PC-3 (cell line): ENCODE results near the gene RPS6KA6. TPM values are rescaled to one million over a fixed set of nuclear protein-coding genes. Genes with fewer than 3 reads are reported as not detected.

Experiments
- ATAC-seq: fragments of 200-7000 bp; cut with Tn5 transposase; 2 replicates; pipeline ENCODE4 v1.9.1; 2020; ENCODE audit warnings: mild to moderate bottlenecking, moderate library complexity
- BruUV-seq: library from RNA; stranded (reverse); fragments of 400-500 nt; replicated peaks from 2 replicates; lab custom pipeline; 2021; lab: Mats Ljungman, UMichigan
- CTCF ChIA-PET: fragments of 300-600 bp; sonication (Branson Sonifier 250); formaldehyde crosslinking; loops from one replicate; lab custom pipeline; 2022; ENCODE audit warnings: antibody characterized with exemption; lab: Charles Lee
- POLR2A ChIA-PET: fragments of 300-600 bp; sonication (Branson Sonifier 250); formaldehyde crosslinking; loops from one replicate; lab custom pipeline; 2022; ENCODE audit warnings: antibody characterized with exemption; ENCODE audit not compliant: unreplicated experiment; lab: Charles Lee
- DNase-seq: peaks from one replicate; pipeline ENCODE4 v3.0.0-alpha.2; 2015
- H2AFZ ChIP-seq: fragments of 300-600 bp; sonication (generic); 2 replicates; pipeline ENCODE4 v1.6.0; 2016; ENCODE audit warnings: antibody characterized with exemption, low read length
- H3F3A ChIP-seq: fragments of 300-600 bp; sonication (generic); one replicate; pipeline ENCODE4 v1.6.0; 2017; ENCODE audit warnings: antibody characterized with exemption, low read length, control low read depth, mild to moderate bottlenecking; ENCODE audit not compliant: unreplicated experiment
- H3K27ac ChIP-seq: fragments of 300-600 bp; sonication (generic); 2 replicates; pipeline ENCODE4 v1.5.1; 2016; ENCODE audit warnings: mild to moderate bottlenecking, low read length
- H3K27me3 ChIP-seq: fragments of 300-600 bp; sonication (generic); 2 replicates; pipeline ENCODE4 v1.6.1; 2016; ENCODE audit warnings: low read length, mixed read lengths
- H3K36me3 ChIP-seq: fragments of 300-600 bp; sonication (generic); 2 replicates; pipeline ENCODE4 v1.6.1; 2016; ENCODE audit warnings: low read depth, mixed run types, low read length, mixed read lengths
- H3K4me1 ChIP-seq: fragments of 300-600 bp; sonication (generic); 2 replicates; pipeline ENCODE4 v1.5.1; 2016; ENCODE audit warnings: low read length; ENCODE audit not compliant: insufficient read depth
- H3K4me2 ChIP-seq: fragments of 300-600 bp; sonication (generic); 2 replicates; pipeline ENCODE4 v1.6.0; 2016; ENCODE audit warnings: low read length
- H3K4me3 ChIP-seq: fragments of 300-600 bp; sonication (generic); 2 replicates; pipeline ENCODE4 v1.5.1; 2016; ENCODE audit warnings: mild to moderate bottlenecking, low read length, mixed read lengths
- H3K79me2 ChIP-seq: fragments of 300-600 bp; sonication (generic); 2 replicates; pipeline ENCODE4 v1.6.1; 2017; ENCODE audit warnings: low read length, mixed read lengths
- H3K9ac ChIP-seq: fragments of 300-600 bp; sonication (generic); 2 replicates; pipeline ENCODE4 v1.6.0; 2016; ENCODE audit warnings: mild to moderate bottlenecking, low read length
- H3K9me2 ChIP-seq: fragments of 300-600 bp; sonication (generic); replicated peaks from 2 replicates; pipeline ENCODE4 v1.6.1; 2016; ENCODE audit warnings: mixed run types, low read length, mixed read lengths
- H3K9me3 ChIP-seq: fragments of 300-600 bp; sonication (generic); 2 replicates; pipeline ENCODE4 v1.6.1; 2016; ENCODE audit warnings: low read length, mixed read lengths
- H4K20me1 ChIP-seq: fragments of 300-600 bp; sonication (generic); 2 replicates; pipeline ENCODE4 v1.6.1; 2016; ENCODE audit warnings: low read length, mixed read lengths
- EZH2 ChIP-seq: fragments of 300-600 bp; sonication (generic); IDR thresholded peaks from one replicate; pipeline ENCODE4 v1.6.1; 2017; ENCODE audit warnings: antibody characterized with exemption, mild to moderate bottlenecking, low read length; ENCODE audit not compliant: unreplicated experiment
- EZH2phosphoT487 ChIP-seq: fragments of 300-600 bp; sonication (generic); IDR thresholded peaks from 2 replicates; pipeline ENCODE4 v1.6.1; 2018; ENCODE audit warnings: mild to moderate bottlenecking, antibody characterized with exemption, low read length, borderline replicate concordance
- intact Hi-C: fragments of 100-400 bp; cut with micrococcal nuclease; formaldehyde crosslinking; loops from 2 replicates; pipeline ENCODE4 v1.9.0; 2023
- total RNA-seq: library from RNA; depleted of rRNA; stranded (reverse); fragments of >200 nt; gene quantifications from 2 replicates; pipeline ENCODE4 v1.2.3, GENCODE V29; 2014
- TF ChIP-seq, protein P1 (sequence below): fragments of 300-600 bp; sonication (generic); conservative IDR thresholded peaks from 2 replicates; pipeline ENCODE4 v1.5.1; 2017; ENCODE audit warnings: antibody characterized with exemption, low read depth, mild to moderate bottlenecking, low read length

Gene RPS6KA6
- total RNA-seq, 1 experiment from 2014 or later: 3.6 TPM

DNA sequence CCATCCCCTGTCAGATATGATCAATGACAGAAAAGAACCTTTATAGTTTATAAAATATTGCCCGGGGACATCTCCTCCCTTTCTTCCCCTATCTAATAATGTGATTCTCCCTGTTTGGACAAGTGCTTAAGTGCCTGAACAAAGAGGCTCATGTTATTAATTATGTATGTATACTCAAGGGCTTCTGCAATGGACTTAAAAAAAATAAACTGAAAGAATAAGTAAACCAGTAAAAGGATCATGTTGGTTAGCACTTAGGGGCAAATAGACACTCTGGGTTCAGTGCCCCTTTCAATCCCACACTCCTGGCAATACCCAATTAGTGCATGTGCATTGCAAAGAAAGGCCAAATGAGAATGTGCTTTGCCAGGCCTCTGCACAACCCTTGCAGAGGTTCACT lies 30.7 kb upstream of the RPS6KA6 start:
- TF ChIP-seq, protein P1, sequence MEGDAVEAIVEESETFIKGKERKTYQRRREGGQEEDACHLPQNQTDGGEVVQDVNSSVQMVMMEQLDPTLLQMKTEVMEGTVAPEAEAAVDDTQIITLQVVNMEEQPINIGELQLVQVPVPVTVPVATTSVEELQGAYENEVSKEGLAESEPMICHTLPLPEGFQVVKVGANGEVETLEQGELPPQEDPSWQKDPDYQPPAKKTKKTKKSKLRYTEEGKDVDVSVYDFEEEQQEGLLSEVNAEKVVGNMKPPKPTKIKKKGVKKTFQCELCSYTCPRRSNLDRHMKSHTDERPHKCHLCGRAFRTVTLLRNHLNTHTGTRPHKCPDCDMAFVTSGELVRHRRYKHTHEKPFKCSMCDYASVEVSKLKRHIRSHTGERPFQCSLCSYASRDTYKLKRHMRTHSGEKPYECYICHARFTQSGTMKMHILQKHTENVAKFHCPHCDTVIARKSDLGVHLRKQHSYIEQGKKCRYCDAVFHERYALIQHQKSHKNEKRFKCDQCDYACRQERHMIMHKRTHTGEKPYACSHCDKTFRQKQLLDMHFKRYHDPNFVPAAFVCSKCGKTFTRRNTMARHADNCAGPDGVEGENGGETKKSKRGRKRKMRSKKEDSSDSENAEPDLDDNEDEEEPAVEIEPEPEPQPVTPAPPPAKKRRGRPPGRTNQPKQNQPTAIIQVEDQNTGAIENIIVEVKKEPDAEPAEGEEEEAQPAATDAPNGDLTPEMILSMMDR: no peak
- TF ChIP-seq EZH2 (no peak), EZH2phosphoT487 (no peak)
- no peak overlapping the region for H3K4me3 ChIP-seq
- ChIA-PET POLR2A (no interaction called here), CTCF (no interaction called here)
- no peaks in the 10 kb centered on the region for H3K27me3 ChIP-seq
- no peaks in the 10 kb centered on the region for H3K36me3 ChIP-seq
- no peak overlapping the region for H3K9ac ChIP-seq
- intact Hi-C loops: no loop called here
- no peaks in the 10 kb centered on the region for H3K4me1 ChIP-seq
- no peak for ATAC-seq
- no peak overlapping the region for H3K4me2 ChIP-seq
- DNase-seq: no peak
- no peaks in the 10 kb centered on the region for H3K9me2 ChIP-seq
- no TSS peak for BruUV-seq
- H3K79me2 ChIP-seq: no peaks in the 10 kb centered on the region
- no peaks in the 10 kb centered on the region for H3F3A ChIP-seq
- H3K9me3 ChIP-seq: no peaks in the 10 kb centered on the region
- no peak overlapping the region for H2AFZ ChIP-seq
- no peak overlapping the region for H3K27ac ChIP-seq
- no peaks in the 10 kb centered on the region for H4K20me1 ChIP-seq

DNA sequence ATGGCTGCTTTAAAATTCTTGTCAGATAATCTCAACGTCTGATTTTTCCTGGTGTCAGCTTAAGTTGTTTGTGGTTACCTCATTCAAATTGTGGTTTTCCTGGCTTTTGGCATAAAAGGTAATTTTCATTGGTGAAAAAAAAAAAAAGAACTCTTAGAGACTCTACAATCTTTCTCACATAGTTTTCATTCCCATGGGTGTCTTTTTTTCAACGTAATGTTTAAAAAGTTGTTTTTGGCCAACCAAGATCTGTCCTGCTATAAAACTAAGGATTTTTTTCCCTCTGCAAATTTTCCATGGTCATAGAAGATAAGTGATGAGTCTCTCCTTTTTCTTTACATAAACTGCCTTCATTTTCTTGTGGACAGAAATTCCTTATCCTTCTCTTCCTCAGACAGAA lies 28.9 kb upstream of the RPS6KA6 start:
- no peak overlapping the region for H3K27ac ChIP-seq
- no peak overlapping the region for H3K4me2 ChIP-seq
- H3K4me3 ChIP-seq: no peak overlapping the region
- intact Hi-C loops: no loop called here
- H2AFZ ChIP-seq: no peak overlapping the region
- H3F3A ChIP-seq: no peaks in the 10 kb centered on the region
- POLR2A ChIA-PET: no interaction called here
- H3K9me2 ChIP-seq: no peaks in the 10 kb centered on the region
- H3K9ac ChIP-seq: no peak overlapping the region
- no peaks in the 10 kb centered on the region for H3K4me1 ChIP-seq
- CTCF ChIA-PET: no interaction called here
- no peaks in the 10 kb centered on the region for H4K20me1 ChIP-seq
- no peaks in the 10 kb centered on the region for H3K79me2 ChIP-seq
- BruUV-seq: no TSS peak
- ATAC-seq: no peak
- no peaks in the 10 kb centered on the region for H3K9me3 ChIP-seq
- DNase-seq: no peak
- TF ChIP-seq EZH2 (no peak), EZH2phosphoT487 (no peak)
- TF ChIP-seq, protein P1: no peak
- no peaks in the 10 kb centered on the region for H3K27me3 ChIP-seq
- H3K36me3 ChIP-seq: no peaks in the 10 kb centered on the region

DNA sequence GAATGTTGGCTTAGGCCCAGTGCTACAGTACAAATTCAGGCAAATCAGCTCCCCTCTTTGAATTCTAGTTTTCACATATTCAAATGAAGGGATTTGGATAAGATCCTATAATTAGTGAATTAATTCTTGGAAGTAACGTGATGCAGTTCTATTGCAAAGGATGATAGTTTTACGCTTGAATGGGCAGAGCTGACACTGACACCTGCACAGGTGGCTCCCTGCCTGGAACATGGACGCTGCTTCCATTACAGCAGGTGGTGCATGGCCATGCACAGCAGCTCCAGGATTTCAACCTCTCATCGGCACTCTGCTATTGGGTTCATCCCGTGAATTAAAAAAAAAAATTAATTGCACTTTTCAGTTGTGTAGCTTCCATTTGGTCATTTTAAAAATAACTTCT lies 28.4 kb upstream of the RPS6KA6 start:
- H3K36me3 ChIP-seq: no peaks in the 10 kb centered on the region
- no peaks in the 10 kb centered on the region for H3K4me1 ChIP-seq
- H3K4me2 ChIP-seq: no peak overlapping the region
- no peak overlapping the region for H3K4me3 ChIP-seq
- no peaks in the 10 kb centered on the region for H3K9me3 ChIP-seq
- no peaks in the 10 kb centered on the region for H3K9me2 ChIP-seq
- BruUV-seq: no TSS peak
- H3K27me3 ChIP-seq: no peaks in the 10 kb centered on the region
- H3K27ac ChIP-seq: no peak overlapping the region
- H3F3A ChIP-seq: no peaks in the 10 kb centered on the region
- intact Hi-C loops: no loop called here
- H3K9ac ChIP-seq: no peak overlapping the region
- DNase-seq: no peak
- H4K20me1 ChIP-seq: no peaks in the 10 kb centered on the region
- no peak for ATAC-seq
- no peaks in the 10 kb centered on the region for H3K79me2 ChIP-seq
- no peak overlapping the region for H2AFZ ChIP-seq
- TF ChIP-seq EZH2 (no peak), EZH2phosphoT487 (no peak)
- TF ChIP-seq, protein P1: no peak
- ChIA-PET POLR2A (no interaction called here), CTCF (no interaction called here)
